Esophagus squamous epithelium (tissue), 4 donors: ENCODE data around the gene CAMTA1.

Source experiments
- CTCF ChIP-seq, 6 experiments: fragments of 450-650 bp in 4 of 6; fragments of 200-600 bp in 2 of 6; sonication (generic) in 2 of 6; IDR thresholded peaks; one replicate each; pipeline ENCODE4 v1.5.1; 2016 to 2019; ENCODE audit warnings: antibody characterized with exemption in 6 of 6, mild to moderate bottlenecking in 4 of 6, moderate library complexity in 4 of 6
- POLR2A ChIP-seq, 4 donors: fragments of 450-650 bp; IDR thresholded peaks; one replicate each; pipeline ENCODE4 v1.6.1; 2017; ENCODE audit warnings: antibody characterized with exemption in 4 of 4, mild to moderate bottlenecking in 4 of 4, moderate library complexity in 3 of 4

- TF ChIP-seq CTCF (IDR thresholded peaks at IDR 0.05), result no peak
- no peak for TF ChIP-seq POLR2A (IDR thresholded peaks at IDR 0.05)
Measured at GRCh38 chr1:7624791-7625355, 839.6 kb downstream of the CAMTA1 start.
